HCT116 (cell line): ENCODE results near the gene SIN3A. TPM values are rescaled to one million over a fixed set of nuclear protein-coding genes. Genes with fewer than 3 reads are reported as not detected.

Source experiments
- ATAC-seq: fragments of 200-7000 bp; cut with Tn5 transposase; 2 replicates; pipeline ENCODE4 v1.9.1; 2020; ENCODE audit warnings: mild to moderate bottlenecking, moderate library complexity
- BruUV-seq: library from RNA; stranded (reverse); fragments of 400-500 nt; replicated peaks from 2 replicates; lab custom pipeline; 2021; lab: Mats Ljungman, UMichigan
- CTCF ChIA-PET: fragments of 300-600 bp; sonication (Branson Sonifier 250); formaldehyde crosslinking; loops from one replicate; lab custom pipeline; 2021; ENCODE audit warnings: antibody characterized with exemption; lab: Charles Lee
- POLR2A ChIA-PET: fragments of 300-600, 350-600 bp; sonication (Branson Sonifier 250); formaldehyde crosslinking; loops from one replicate; lab custom pipeline; 2021; ENCODE audit warnings: antibody characterized with exemption; lab: Charles Lee
- RAD21 ChIA-PET, 2 experiments: fragments of 300-600 bp; sonication (Branson Sonifier 250); formaldehyde crosslinking; loops; one replicate each; lab custom pipeline; 2023; ENCODE audit warnings: low total read pairs in 2 of 2; ENCODE audit not compliant: uncharacterized antibody in 2 of 2, unreplicated experiment in 2 of 2, low non-redundant PET in 1 of 2; lab: Charles Lee
- DNase-seq: peaks from one replicate; pipeline ENCODE4 v3.0.0-alpha.2; 2010; ENCODE audit warnings: low read depth, low spot score
- H2AFZ ChIP-seq: fragments of 200-600 bp; shearing (Covaris generic), sonication (generic); 2 replicates; pipeline ENCODE4 v1.6.1; 2017; ENCODE audit warnings: low read depth, mixed run types, mixed read lengths, antibody characterized with exemption, low read length; ENCODE audit not compliant: poor library complexity, severe bottlenecking
- H3K27ac ChIP-seq: 2 replicates; pipeline ENCODE4 v1.5.1; 2012; ENCODE audit warnings: low read depth, low read length
- H3K27me3 ChIP-seq: fragments of 200-600 bp; sonication (generic); 2 replicates; pipeline ENCODE4 v1.6.1; 2016; ENCODE audit warnings: mixed run types, low read length, mixed read lengths; ENCODE audit not compliant: insufficient read depth
- H3K36me3 ChIP-seq, 2 experiments: fragments of 200-500 bp in 1 of 2; fragments of 200-600 bp in 1 of 2; sonication (Bioruptor generic) in 1 of 2; sonication (generic) in 1 of 2; 2 replicates each; pipeline versions ENCODE4 v1.5.1 to v1.6.1; 2014 to 2016; ENCODE audit warnings: low read length in 2 of 2, inconsistent platforms in 1 of 2, mixed read lengths in 1 of 2, mixed run types in 1 of 2; ENCODE audit not compliant: insufficient read depth in 2 of 2, control insufficient read depth in 1 of 2
- H3K4me1 ChIP-seq, 2 experiments: fragments of 200-600 bp in 1 of 2; sonication (generic) in 1 of 2; 2 replicates each; pipeline versions ENCODE4 v1.5.1 to v1.6.1; 2012 to 2017; ENCODE audit warnings: low read length in 2 of 2, inconsistent platforms in 1 of 2, mild to moderate bottlenecking in 1 of 2, mixed read lengths in 1 of 2, mixed run types in 1 of 2, moderate library complexity in 1 of 2; ENCODE audit not compliant: insufficient read depth in 2 of 2, control insufficient read depth in 1 of 2
- H3K4me2 ChIP-seq: fragments of 200-600 bp; sonication (generic); 2 replicates; pipeline ENCODE4 v1.6.1; 2017; ENCODE audit warnings: mixed run types, low read length, mixed read lengths
- H3K4me3 ChIP-seq, 2 experiments: fragments of 200-600 bp in 1 of 2; sonication (generic) in 1 of 2; replicated peaks in 1 of 2; 2 replicates each; pipeline ENCODE4 v1.5.1; 2011 to 2016; ENCODE audit warnings: low read length in 2 of 2, control low read depth in 1 of 2, low read depth in 1 of 2, mild to moderate bottlenecking in 1 of 2, mixed read lengths in 1 of 2, mixed run types in 1 of 2
- H3K79me2 ChIP-seq: fragments of 200-600 bp; sonication (generic); 2 replicates; pipeline ENCODE4 v1.6.1; 2017; ENCODE audit warnings: mild to moderate bottlenecking, mixed run types, low read length, moderate library complexity, mixed read lengths; ENCODE audit not compliant: insufficient read depth
- H3K9ac ChIP-seq: fragments of 200-600 bp; sonication (generic); 2 replicates; pipeline ENCODE4 v1.6.1; 2016; ENCODE audit warnings: low read length, mixed read lengths
- H3K9me2 ChIP-seq: fragments of 200-600 bp; sonication (generic), shearing (Covaris generic); 2 replicates; pipeline ENCODE4 v1.6.1; 2017; ENCODE audit warnings: mixed run types, mild to moderate bottlenecking, moderate library complexity; ENCODE audit not compliant: insufficient read depth
- H3K9me3 ChIP-seq, 2 experiments: fragments of 200-500 bp in 1 of 2; fragments of 200-600 bp in 1 of 2; sonication (Bioruptor generic) in 1 of 2; sonication (generic) in 1 of 2; 2 replicates each; pipeline ENCODE4 v1.6.1; 2014 to 2017; ENCODE audit warnings: low read length in 2 of 2, mixed read lengths in 2 of 2, inconsistent platforms in 1 of 2, low read depth in 1 of 2, mild to moderate bottlenecking in 1 of 2, mixed run types in 1 of 2, moderate library complexity in 1 of 2; ENCODE audit not compliant: control insufficient read depth in 1 of 2, insufficient read depth in 1 of 2
- H4K20me1 ChIP-seq: fragments of 200-600 bp; sonication (generic), shearing (Covaris generic); 2 replicates; pipeline ENCODE4 v1.6.1; 2017; ENCODE audit warnings: mixed run types, mild to moderate bottlenecking, moderate library complexity; ENCODE audit not compliant: insufficient read depth
- CBX3 ChIP-seq: IDR thresholded peaks from 2 replicates; pipeline ENCODE4 v1.6.1; 2012; ENCODE audit warnings: low read depth
- EGR1 ChIP-seq: IDR thresholded peaks from 2 replicates; pipeline ENCODE4 v1.6.1; 2012; ENCODE audit warnings: low read depth
- ELF1 ChIP-seq: IDR thresholded peaks from 2 replicates; pipeline ENCODE4 v1.6.1; 2012; ENCODE audit warnings: low read depth, borderline replicate concordance
- EZH2 ChIP-seq: fragments of 200-600 bp; sonication (generic); IDR thresholded peaks from 2 replicates; pipeline ENCODE4 v1.6.1; 2017; ENCODE audit warnings: antibody characterized with exemption, mixed run types
- EZH2phosphoT487 ChIP-seq: fragments of 200-600 bp; IDR thresholded peaks from 2 replicates; pipeline ENCODE4 v1.6.1; 2018; ENCODE audit warnings: antibody characterized with exemption, borderline replicate concordance
- FOSL1 ChIP-seq: IDR thresholded peaks from 2 replicates; pipeline ENCODE4 v1.6.1; 2012; ENCODE audit warnings: low read depth
- POLR2A ChIP-seq: IDR thresholded peaks from 2 replicates; pipeline ENCODE4 v1.7.0; 2011; ENCODE audit warnings: borderline replicate concordance; ENCODE audit not compliant: insufficient read depth, insufficient read length; ENCODE audit errors: extremely low read depth
- POLR2AphosphoS5 ChIP-seq: IDR thresholded peaks from 2 replicates; pipeline ENCODE4 v1.6.1; 2011; ENCODE audit warnings: mild to moderate bottlenecking, low read depth, low read length, moderate library complexity
- RAD21 ChIP-seq: IDR thresholded peaks from 2 replicates; pipeline ENCODE4 v1.6.1; 2012; ENCODE audit warnings: low read depth, mild to moderate bottlenecking
- REST ChIP-seq: IDR thresholded peaks from 2 replicates; pipeline ENCODE4 v1.6.1; 2012; ENCODE audit warnings: low read depth
- SIN3A ChIP-seq: IDR thresholded peaks from 2 replicates; pipeline ENCODE4 v1.6.1; 2012; ENCODE audit warnings: low read depth
- SP1 ChIP-seq: IDR thresholded peaks from 2 replicates; pipeline ENCODE4 v1.6.1; 2012; ENCODE audit warnings: low read depth
- SRF ChIP-seq: IDR thresholded peaks from 2 replicates; pipeline ENCODE4 v1.6.1; 2012; ENCODE audit warnings: low read depth
- TCF7L2 ChIP-seq: IDR thresholded peaks from 2 replicates; pipeline ENCODE4 v1.7.0; 2011; ENCODE audit warnings: borderline replicate concordance, inconsistent platforms; ENCODE audit not compliant: insufficient read depth, insufficient read length; ENCODE audit errors: extremely low read depth
- YY1 ChIP-seq: IDR thresholded peaks from 2 replicates; pipeline ENCODE4 v1.6.1; 2011; ENCODE audit warnings: low read length, low read depth, moderate library complexity, mild to moderate bottlenecking; ENCODE audit not compliant: insufficient replicate concordance; ENCODE audit errors: extremely low read depth
- ZBTB33 ChIP-seq: IDR thresholded peaks from 2 replicates; pipeline ENCODE4 v1.6.1; 2011; ENCODE audit warnings: mild to moderate bottlenecking, low read length, moderate library complexity; ENCODE audit not compliant: insufficient replicate concordance; ENCODE audit errors: extremely low read depth
- ZFX ChIP-seq: fragments of 450-650 bp; IDR thresholded peaks from 2 replicates; pipeline ENCODE4 v1.6.1; 2017
- ZNF274 ChIP-seq: fragments of 200-500 bp; sonication (Bioruptor generic); IDR thresholded peaks from 2 replicates; pipeline ENCODE4 v1.6.1; 2014; ENCODE audit warnings: mild to moderate bottlenecking, low read depth, low read length, inconsistent platforms
- intact Hi-C: fragments of 100-400 bp; cut with micrococcal nuclease; formaldehyde crosslinking; loops from 2 replicates; pipeline ENCODE4 v1.10.0; 2022
- total RNA-seq: library from RNA; stranded (reverse); gene quantifications from one replicate; pipeline ENCODE4 v1.2.1, GENCODE V29; 2021; ENCODE audit not compliant: unreplicated experiment
- TF ChIP-seq, protein P1 (sequence below), 3 experiments: fragments of 200-600 bp in 1 of 3; sonication (generic) in 1 of 3; IDR thresholded peaks in 2 of 3; conservative IDR thresholded peaks in 1 of 3; 2 replicates each; pipeline ENCODE4 v1.5.1; 2012 to 2017; ENCODE audit warnings: low read depth in 2 of 3, low read length in 2 of 3, antibody characterized with exemption in 1 of 3, borderline replicate concordance in 1 of 3, control low read depth in 1 of 3, mild to moderate bottlenecking in 1 of 3, mixed read lengths in 1 of 3, mixed run types in 1 of 3, moderate library complexity in 1 of 3; ENCODE audit not compliant: insufficient read depth in 1 of 3
- TF ChIP-seq, protein P2 (sequence below): IDR thresholded peaks from 2 replicates; pipeline ENCODE4 v1.6.1; 2012

Gene SIN3A
- total RNA-seq, 1 experiment from 2014 or later, result 70.1 TPM

GRCh38 chr15:75431682-75432081 lies 19.8 kb downstream of the SIN3A start:
- no peak overlapping the region for H3K4me2 ChIP-seq
- intact Hi-C loops, result no loop called here
- no peak overlapping the region for H3K4me3 ChIP-seq
- H3K9me2 ChIP-seq, result no peaks in the 10 kb centered on the region
- CTCF ChIA-PET, result interaction anchor here (0.8 kb wide), 1 partner anchor 402 kb away, joined by 3 read pairs; no protein-coding TSS in a partner anchor
- no peaks in the 10 kb centered on the region for H4K20me1 ChIP-seq
- ATAC-seq (no peak), DNase-seq (no peak)
- H2AFZ ChIP-seq, result no peak overlapping the region
- no peak overlapping the region for H3K27ac ChIP-seq
- peaks cover 84% of the 10 kb centered on the region for H3K79me2 ChIP-seq
- H3K27me3 ChIP-seq, result no peaks in the 10 kb centered on the region
- POLR2A ChIA-PET, result no interaction called here
- H3K4me1 ChIP-seq, result no peaks in the 10 kb centered on the region
- H3K9me3 ChIP-seq, result no peaks in the 10 kb centered on the region
- H3K9ac ChIP-seq, result no peak overlapping the region
- RAD21 ChIA-PET, result interaction anchor here in 1 of 2 experiments (0.8 kb wide), 1 partner anchor 209 kb away, joined by 3 read pairs; the partner anchor contains the start of gene IMP3
- no TSS peak for BruUV-seq
- TF ChIP-seq EZH2, result no peak
- TF ChIP-seq EZH2phosphoT487, result no peak
- no peak for TF ChIP-seq POLR2A
- no peak for TF ChIP-seq EGR1
- TF ChIP-seq REST, result no peak
- no peak for TF ChIP-seq ZFX
- no peak for TF ChIP-seq SIN3A
- no peak for TF ChIP-seq FOSL1
- no peak for TF ChIP-seq POLR2AphosphoS5
- TF ChIP-seq ELF1, result no peak
- TF ChIP-seq YY1, result no peak
- no peak for TF ChIP-seq SP1
- TF ChIP-seq, protein P1, sequence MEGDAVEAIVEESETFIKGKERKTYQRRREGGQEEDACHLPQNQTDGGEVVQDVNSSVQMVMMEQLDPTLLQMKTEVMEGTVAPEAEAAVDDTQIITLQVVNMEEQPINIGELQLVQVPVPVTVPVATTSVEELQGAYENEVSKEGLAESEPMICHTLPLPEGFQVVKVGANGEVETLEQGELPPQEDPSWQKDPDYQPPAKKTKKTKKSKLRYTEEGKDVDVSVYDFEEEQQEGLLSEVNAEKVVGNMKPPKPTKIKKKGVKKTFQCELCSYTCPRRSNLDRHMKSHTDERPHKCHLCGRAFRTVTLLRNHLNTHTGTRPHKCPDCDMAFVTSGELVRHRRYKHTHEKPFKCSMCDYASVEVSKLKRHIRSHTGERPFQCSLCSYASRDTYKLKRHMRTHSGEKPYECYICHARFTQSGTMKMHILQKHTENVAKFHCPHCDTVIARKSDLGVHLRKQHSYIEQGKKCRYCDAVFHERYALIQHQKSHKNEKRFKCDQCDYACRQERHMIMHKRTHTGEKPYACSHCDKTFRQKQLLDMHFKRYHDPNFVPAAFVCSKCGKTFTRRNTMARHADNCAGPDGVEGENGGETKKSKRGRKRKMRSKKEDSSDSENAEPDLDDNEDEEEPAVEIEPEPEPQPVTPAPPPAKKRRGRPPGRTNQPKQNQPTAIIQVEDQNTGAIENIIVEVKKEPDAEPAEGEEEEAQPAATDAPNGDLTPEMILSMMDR (IDR thresholded peaks at IDR 0.05 in 2 of 3, conservative IDR thresholded peaks at IDR 0.05 in 1 of 3; ENCODE audit: borderline replicate concordance in 1 of 3, insufficient read depth in 1 of 3, low read depth in 2 of 3, low read length in 2 of 3), result no peak
- TF ChIP-seq, protein P2, sequence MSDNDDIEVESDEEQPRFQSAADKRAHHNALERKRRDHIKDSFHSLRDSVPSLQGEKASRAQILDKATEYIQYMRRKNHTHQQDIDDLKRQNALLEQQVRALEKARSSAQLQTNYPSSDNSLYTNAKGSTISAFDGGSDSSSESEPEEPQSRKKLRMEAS, result no peak
- TF ChIP-seq TCF7L2, result no peak
- no peak for TF ChIP-seq ZNF274
- no peak for TF ChIP-seq ZBTB33
- TF ChIP-seq CBX3, result no peak
- TF ChIP-seq SRF, result no peak
- TF ChIP-seq RAD21, result no peak
- peaks cover 11 to 19% of the 10 kb centered on the region in 2 experiments; a peak in 3 of 4 replicates for H3K36me3 ChIP-seq
